HG02678 (cell line): ENCODE results near the gene TERB2.
"Not testable (repeated sequence)": the region's sequence is repeated elsewhere in the genome, so short reads cannot be mapped to it uniquely, and the experiment has no call there.

Source experiments
- ATAC-seq: cut with Tn5 transposase; IDR thresholded peaks from one replicate; pipeline ENCODE4 v1.9.1; 2021; ENCODE audit warnings: mild to moderate bottlenecking, moderate library complexity; ENCODE audit not compliant: unreplicated experiment

TERB2 gene

GRCh38 chr15:44956388-44956787 is at the start of gene TERB2:
TERB2 (plus strand) TSS chr15:44956687; CDS start chr15:44956719, 32 bp downstream.
- ATAC-seq, result no peak

GRCh38 chr15:44909423-44909822 is 47.1 kb upstream of the TERB2 start:
- no peak for ATAC-seq

- ATAC-seq, result no peak
Measured at GRCh38 chr15:44910981-44911625, 45.4 kb upstream of the TERB2 start.

GRCh38 chr15:44912186-44912585 is 44.3 kb upstream of the TERB2 start:
- ATAC-seq, result not testable (repeated sequence)

- not testable (repeated sequence) for ATAC-seq
Measured at GRCh38 chr15:44912974-44913448, 43.5 kb upstream of the TERB2 start.

- no peak for ATAC-seq
Measured at GRCh38 chr15:44918136-44918535, 38.4 kb upstream of the TERB2 start.

- not testable (repeated sequence) for ATAC-seq
Measured at GRCh38 chr15:44928658-44929057, 27.8 kb upstream of the TERB2 start.

- not testable (repeated sequence) for ATAC-seq
Measured at GRCh38 chr15:44930283-44930682, 26.2 kb upstream of the TERB2 start.

GRCh38 chr15:44958302-44958701 is 1.8 kb downstream of the TERB2 start:
- ATAC-seq, result not testable (repeated sequence)

GRCh38 chr15:44968475-44968874 is 12.0 kb downstream of the TERB2 start:
- ATAC-seq, result no peak

GRCh38 chr15:44971036-44971435 is 14.5 kb downstream of the TERB2 start:
- no peak for ATAC-seq

GRCh38 chr15:44976183-44976582 is 19.7 kb downstream of the TERB2 start:
- ATAC-seq, result not testable (repeated sequence)

GRCh38 chr15:44977781-44978180 is 21.3 kb downstream of the TERB2 start:
- ATAC-seq, result not testable (repeated sequence)

- not testable (repeated sequence) for ATAC-seq
Measured at GRCh38 chr15:44979617-44980339, 23.3 kb downstream of the TERB2 start.

- not testable (repeated sequence) for ATAC-seq
Measured at GRCh38 chr15:44984144-44984543, 27.7 kb downstream of the TERB2 start.

- not testable (repeated sequence) for ATAC-seq
Measured at GRCh38 chr15:44986346-44987055, 30.0 kb downstream of the TERB2 start.

- ATAC-seq, result not testable (repeated sequence)
Measured at GRCh38 chr15:44987711-44988110, 31.2 kb downstream of the TERB2 start.

- ATAC-seq, result not testable (repeated sequence)
Measured at GRCh38 chr15:44988184-44988869, 31.8 kb downstream of the TERB2 start.

- ATAC-seq, result not testable (repeated sequence)
Measured at GRCh38 chr15:44988870-44989219, 32.4 kb downstream of the TERB2 start.

GRCh38 chr15:44997632-44998031 is 41.1 kb downstream of the TERB2 start:
- ATAC-seq, result not testable (repeated sequence)

GRCh38 chr15:44999105-44999504 is 42.6 kb downstream of the TERB2 start:
- no peak for ATAC-seq
